Natural killer cell (primary cell): ENCODE results near the gene TIAM1. TPM values are rescaled to one million over a fixed set of nuclear protein-coding genes. Genes with fewer than 3 reads are reported as not detected.

Experiments used
- ATAC-seq, 3 donors: fragments of 150-1000 bp in 2 of 3; fragments of 200-7000 bp in 1 of 3; cut with Tn5 transposase; 1 replicate in 1 of 3; 2 replicates in 2 of 3; pipeline ENCODE4 v1.10.0; 2021; ENCODE audit warnings: mild to moderate bottlenecking in 2 of 3, moderate library complexity in 2 of 3
- DNase-seq, 2 donors: peaks; one replicate each; pipeline versions ENCODE4 v3.0.0 to v3.0.0-alpha.2; 2013 to 2021; ENCODE audit warnings: mixed read lengths in 1 of 2
- H3K27ac ChIP-seq: one replicate; pipeline ENCODE4 v1.5.1; 2013; ENCODE audit warnings: mild to moderate bottlenecking, low read length
- H3K27me3 ChIP-seq: one replicate; pipeline ENCODE4 v1.6.1; 2013; ENCODE audit warnings: low read length; ENCODE audit not compliant: control insufficient read depth, insufficient read depth
- H3K36me3 ChIP-seq: one replicate; pipeline ENCODE4 v1.6.1; 2013; ENCODE audit warnings: low read length; ENCODE audit not compliant: control insufficient read depth, insufficient read depth
- H3K4me1 ChIP-seq: one replicate; pipeline ENCODE4 v1.6.1; 2013; ENCODE audit warnings: low read length; ENCODE audit not compliant: control insufficient read depth, insufficient read depth
- H3K4me3 ChIP-seq: one replicate; pipeline ENCODE4 v1.5.1; 2013; ENCODE audit warnings: low read length
- H3K9me3 ChIP-seq: one replicate; pipeline ENCODE4 v1.6.1; 2013; ENCODE audit warnings: low read length; ENCODE audit not compliant: control insufficient read depth, insufficient read depth
- H3K27ac Mint-ChIP-seq, 2 donors: one replicate each; pipeline ENCODE4 v1.8.0; 2022; ENCODE audit warnings: mild to moderate bottlenecking in 2 of 2, mixed read lengths in 2 of 2, moderate library complexity in 1 of 2
- H3K27me3 Mint-ChIP-seq, 2 donors: one replicate each; pipeline ENCODE4 v1.8.0; 2022; ENCODE audit warnings: low read depth in 2 of 2, mixed read lengths in 2 of 2
- H3K36me3 Mint-ChIP-seq: one replicate; pipeline ENCODE4 v1.8.0; 2022; ENCODE audit warnings: mixed read lengths
- H3K4me1 Mint-ChIP-seq, 2 donors: one replicate each; pipeline ENCODE4 v1.8.0; 2022; ENCODE audit warnings: mixed read lengths in 2 of 2
- H3K4me3 Mint-ChIP-seq: one replicate; pipeline ENCODE4 v1.8.0; 2022; ENCODE audit warnings: mild to moderate bottlenecking, moderate library complexity, mixed read lengths
- H3K9me3 Mint-ChIP-seq, 2 donors: one replicate each; pipeline ENCODE4 v1.8.0; 2022; ENCODE audit warnings: mixed read lengths in 2 of 2
- CTCF ChIP-seq: fragments of 200-600 bp; IDR thresholded peaks from one replicate; pipeline ENCODE4 v1.8.0; 2022; ENCODE audit warnings: antibody characterized with exemption
- WGBS: methylation state at CpG from one replicate; pipeline ENCODE4 v1.1.7; 2013; ENCODE audit warnings: missing lambda C conversion rate; ENCODE audit not compliant: insufficient coverage; 5-methylcytosine and 5-hydroxymethylcytosine counted together
- intact Hi-C: fragments of 100-400 bp; cut with micrococcal nuclease; formaldehyde crosslinking; loops from one replicate; pipeline ENCODE4 v1.14.2; 2022
- total RNA-seq, 4 donors: library from RNA; stranded (reverse); fragments of 120-200 nt in 1 of 4; gene quantifications; one replicate each; pipeline versions ENCODE4 v1.2.3 to v1.2.4, GENCODE V29; 2013 to 2022

The TIAM1 gene
- total RNA-seq, 3 donors from 2014 or later (not counting 1 experiment from before 2014, with no cell fraction given): 19.1 to 32.3 (median 19.4) TPM

- Mint-ChIP-seq H3K9me3 (no peaks in the 10 kb centered on the region), H3K4me3 (no peak overlapping the region), H3K27ac (no peak overlapping the region), H3K27me3 (no peaks in the 10 kb centered on the region), H3K4me1 (no peaks in the 10 kb centered on the region), H3K36me3 (no peaks in the 10 kb centered on the region)
- Histone ChIP-seq H3K4me3 (no peak overlapping the region), H3K4me1 (no peaks in the 10 kb centered on the region), H3K27me3 (no peaks in the 10 kb centered on the region), H3K9me3 (no peaks in the 10 kb centered on the region), H3K36me3 (no peaks in the 10 kb centered on the region), H3K27ac (no peak overlapping the region)
- no peak for TF ChIP-seq CTCF
- DNase-seq: no peak
- intact Hi-C loops: no loop called here
- ATAC-seq: no peak
- WGBS: 84% methylated on average over 3 of the region's 5 CpGs
These were observed 149.4 kb downstream of the TIAM1 start for GRCh38 chr21:31194510-31195293.

GRCh38 chr21:31193761-31194160, 150.3 kb downstream of the TIAM1 start:
- no peak for ATAC-seq
- H3K9me3 ChIP-seq: no peaks in the 10 kb centered on the region
- no peak overlapping the region for H3K27ac ChIP-seq
- no peaks in the 10 kb centered on the region for H3K27me3 ChIP-seq
- Mint-ChIP-seq H3K4me1 (no peaks in the 10 kb centered on the region), H3K4me3 (no peak overlapping the region), H3K9me3 (no peaks in the 10 kb centered on the region), H3K27ac (no peak overlapping the region), H3K27me3 (no peaks in the 10 kb centered on the region), H3K36me3 (no peaks in the 10 kb centered on the region)
- WGBS: 98% methylated on average over 12 of the region's 12 CpGs
- H3K36me3 ChIP-seq: no peaks in the 10 kb centered on the region
- H3K4me1 ChIP-seq: no peaks in the 10 kb centered on the region
- TF ChIP-seq CTCF: no peak
- H3K4me3 ChIP-seq: no peak overlapping the region
- intact Hi-C loops: no loop called here
- no peak for DNase-seq

GRCh38 chr21:31191553-31191952, 152.5 kb downstream of the TIAM1 start:
- Mint-ChIP-seq H3K4me3 (no peak overlapping the region), H3K27me3 (no peaks in the 10 kb centered on the region), H3K36me3 (no peaks in the 10 kb centered on the region), H3K4me1 (no peaks in the 10 kb centered on the region), H3K27ac (no peak overlapping the region), H3K9me3 (no peaks in the 10 kb centered on the region)
- no peak overlapping the region for H3K4me3 ChIP-seq
- TF ChIP-seq CTCF: no peak
- DNase-seq (no peak), ATAC-seq (no peak)
- intact Hi-C loops: no loop called here
- 96% methylated on average over 2 of the region's 3 CpGs for WGBS
- H3K9me3 ChIP-seq: no peaks in the 10 kb centered on the region
- H3K27ac ChIP-seq: no peak overlapping the region
- no peaks in the 10 kb centered on the region for H3K4me1 ChIP-seq
- H3K36me3 ChIP-seq: no peaks in the 10 kb centered on the region
- H3K27me3 ChIP-seq: no peaks in the 10 kb centered on the region

GRCh38 chr21:31190516-31190915, 153.5 kb downstream of the TIAM1 start:
- Mint-ChIP-seq H3K27me3 (no peaks in the 10 kb centered on the region), H3K9me3 (no peaks in the 10 kb centered on the region), H3K4me1 (no peaks in the 10 kb centered on the region), H3K27ac (no peak overlapping the region), H3K36me3 (no peaks in the 10 kb centered on the region), H3K4me3 (no peak overlapping the region)
- DNase-seq: no peak
- Histone ChIP-seq H3K27ac (no peak overlapping the region), H3K9me3 (no peaks in the 10 kb centered on the region), H3K27me3 (no peaks in the 10 kb centered on the region), H3K4me3 (no peak overlapping the region), H3K36me3 (no peaks in the 10 kb centered on the region), H3K4me1 (no peaks in the 10 kb centered on the region)
- intact Hi-C loops: no loop called here
- WGBS: 89% methylated on average over 4 of the region's 5 CpGs
- no peak for ATAC-seq
- TF ChIP-seq CTCF: no peak
